Spleen (tissue), 7 donors: ENCODE data around the gene SLC35G2.
"Not testable (repeated sequence)": the region's sequence is repeated elsewhere in the genome, so short reads cannot be mapped to it uniquely, and the experiment has no call there.

ENCODE experiments used
- CTCF ChIP-seq, 11 experiments: fragments of 200-600 bp in 7 of 11; fragments of 450-650 bp in 4 of 11; sonication (generic) in 4 of 11; IDR thresholded peaks in 8 of 11; conservative IDR thresholded peaks in 3 of 11; 1 replicate in 7 of 11; 2 replicates in 4 of 11; pipeline versions ENCODE4 v1.4.0 to v1.8.0; 2016 to 2021; ENCODE audit warnings: antibody characterized with exemption in 11 of 11, inconsistent platforms in 4 of 11, mild to moderate bottlenecking in 1 of 11
- POLR2A ChIP-seq, 3 donors: fragments of 450-650 bp; IDR thresholded peaks; one replicate each; pipeline ENCODE4 v1.5.1; 2017; ENCODE audit warnings: antibody characterized with exemption in 3 of 3, mild to moderate bottlenecking in 1 of 3
- donor health status: DM: no; HTN: no; CAD: no; lungs with moderate emphysema.
- donor health status: DM: no; HTN: no; CAD: no.
- donor health status: DM: no; HTN: no; CAD: no.

GRCh38 chr3:136900694-136901093 lies 81.8 kb downstream of the SLC35G2 start:
- TF ChIP-seq CTCF (IDR thresholded peaks at IDR 0.05 in 8 of 11, conservative IDR thresholded peaks at IDR 0.05 in 3 of 11); POLR2A (IDR thresholded peaks at IDR 0.05): not testable (repeated sequence)
